K562 (cell line): ENCODE measurements around the gene TACR1. TPM values are rescaled to one million over a fixed set of nuclear protein-coding genes. Genes with fewer than 3 reads are reported as not detected.

Source experiments
- ATAC-seq: fragments of 200-7000 bp; cut with Tn5 transposase; 3 replicates; pipeline ENCODE4 v1.9.1; 2020; ENCODE audit warnings: moderate library complexity
- BruUV-seq: library from RNA; stranded (reverse); fragments of 400-500 nt; replicated peaks from 2 replicates; lab custom pipeline; 2021; lab: Mats Ljungman, UMichigan
- CTCF ChIA-PET: fragments of 300-600 bp; formaldehyde crosslinking; extraction: SDS; loops from one replicate; lab custom pipeline; 2021; ENCODE audit warnings: low intra/inter-chr PET ratio; lab: Yijun Ruan, JAX
- POLR2A ChIA-PET: fragments of 300-600, 350-650 bp; sonication (Branson Sonifier 250); formaldehyde crosslinking; extraction: SDS; loops from one replicate; lab custom pipeline; 2021; ENCODE audit warnings: antibody characterized with exemption, inconsistent platforms; lab: Yijun Ruan, JAX
- DNase-seq, 4 experiments: peaks; one replicate each; pipeline versions ENCODE4 v3.0.0 to v3.0.0-alpha.2; 2011 to 2018; ENCODE audit warnings: low spot score in 3 of 4, mixed read lengths in 3 of 4; ENCODE audit errors: extremely low read depth in 1 of 4
- FAIRE-seq: peaks from 2 replicates; lab custom pipeline; 2011; peaks lifted over from hg19 to GRCh38; lab: Jason Lieb, UNC
- H2AFZ ChIP-seq: 2 replicates; pipeline ENCODE4 v1.6.0; 2011; ENCODE audit warnings: low read depth, low read length, control low read depth, inconsistent platforms
- H3K27ac ChIP-seq: fragments of 200-600 bp; 3 replicates; pipeline ENCODE4 v1.8.0; 2011; ENCODE audit warnings: low read depth, mild to moderate bottlenecking, control low read depth, inconsistent platforms, low read length, moderate library complexity, mixed read lengths; ENCODE audit errors: extremely low read depth
- H3K27me3 ChIP-seq, 2 experiments: fragments of 300-600 bp in 1 of 2; 2 replicates in 1 of 2; 3 replicates in 1 of 2; pipeline versions ENCODE4 v1.6.0 to v1.8.0; 2011; ENCODE audit warnings: inconsistent platforms in 2 of 2, low read length in 2 of 2, mild to moderate bottlenecking in 1 of 2, mixed read lengths in 1 of 2, moderate library complexity in 1 of 2; ENCODE audit not compliant: control insufficient read depth in 2 of 2, insufficient read depth in 2 of 2
- H3K36me3 ChIP-seq: fragments of 300-600 bp; 3 replicates; pipeline ENCODE4 v1.8.0; 2011; ENCODE audit warnings: mild to moderate bottlenecking, low read length, inconsistent platforms; ENCODE audit not compliant: control insufficient read depth, insufficient read depth
- H3K4me1 ChIP-seq, 2 experiments: fragments of 200-600 bp in 1 of 2; replicated peaks in 1 of 2; 2 replicates in 1 of 2; 3 replicates in 1 of 2; pipeline versions ENCODE4 v1.5.1 to v1.8.0; 2011; ENCODE audit warnings: inconsistent platforms in 2 of 2, low read length in 2 of 2, mild to moderate bottlenecking in 1 of 2, mixed read lengths in 1 of 2, moderate library complexity in 1 of 2; ENCODE audit not compliant: control insufficient read depth in 2 of 2, insufficient read depth in 2 of 2
- H3K4me2 ChIP-seq: 2 replicates; pipeline ENCODE4 v1.6.1; 2011; ENCODE audit warnings: low read length, control low read depth, inconsistent platforms, mixed read lengths; ENCODE audit not compliant: insufficient read depth
- H3K4me3 ChIP-seq: fragments of 200-600 bp; sonication (generic), shearing (Covaris generic); 2 replicates; pipeline ENCODE4 v1.5.1; 2016; ENCODE audit warnings: control low read depth, inconsistent platforms
- H3K79me2 ChIP-seq: fragments of 200-600 bp; 3 replicates; pipeline ENCODE4 v1.8.0; 2011; ENCODE audit warnings: low read length, inconsistent platforms; ENCODE audit not compliant: control insufficient read depth, insufficient read depth
- H3K9ac ChIP-seq, 2 experiments: 2 replicates each; pipeline versions ENCODE4 v1.6.0 to v1.6.1; 2011; ENCODE audit warnings: low read depth in 2 of 2, low read length in 2 of 2, control low read depth in 1 of 2, inconsistent platforms in 1 of 2, mild to moderate bottlenecking in 1 of 2, mixed read lengths in 1 of 2; ENCODE audit not compliant: insufficient read depth in 1 of 2
- H3K9me1 ChIP-seq: one replicate; pipeline ENCODE4 v1.6.0; 2011; ENCODE audit warnings: inconsistent platforms, mild to moderate bottlenecking, low read length, moderate library complexity; ENCODE audit not compliant: control insufficient read depth, insufficient read depth
- H3K9me3 ChIP-seq: replicated peaks from 2 replicates; pipeline ENCODE4 v1.5.1; 2011; ENCODE audit warnings: low read depth, low read length, inconsistent platforms; ENCODE audit not compliant: control insufficient read depth, insufficient read depth
- H4K20me1 ChIP-seq: replicated peaks from 2 replicates; pipeline ENCODE4 v1.6.1; 2011; ENCODE audit warnings: low read length, inconsistent platforms, mixed read lengths; ENCODE audit not compliant: control insufficient read depth, insufficient read depth
- KAT8 ChIP-seq: fragments of 450-650 bp; IDR thresholded peaks from 2 replicates; pipeline ENCODE4 v1.6.1; 2016; ENCODE audit warnings: low read depth, mild to moderate bottlenecking
- WGBS: fragments of 100-300 bp; shearing (Covaris generic); methylation state at CpG from one replicate; pipeline ENCODE4 v1.1.6; 2016; ENCODE audit warnings: low coverage, mixed read lengths; ENCODE audit not compliant: insufficient coverage; ENCODE audit errors: missing lambda C conversion rate; 5-methylcytosine and 5-hydroxymethylcytosine counted together
- in situ Hi-C: fragments of 300-500 bp; cut with MboI; formaldehyde crosslinking; loops from 4 replicates; pipeline ENCODE4 v1.15.0; 2018; ENCODE audit warnings: inconsistent platforms, mixed read lengths
- intact Hi-C: fragments of 100-400 bp; cut with micrococcal nuclease; formaldehyde crosslinking; loops from 2 replicates; pipeline ENCODE4 v1.14.2; 2022
- polyA plus RNA-seq, 8 experiments: library from polyadenylated mRNA; depleted of rRNA in 4 of 8; stranded (reverse) in 5 of 8; unstranded in 3 of 8; fragments of >200 nt; fragmentation: Nextera tagmentation in 2 of 8; fragmentation: Illumina TruSeq in 1 of 8; extraction: Ambion mirVana in 2 of 8; extraction: Trizol in 1 of 8; gene quantifications; 2 replicates each; pipeline versions ENCODE4 v1.2.1 to v1.2.3, GENCODE V29; 2011 to 2014; ENCODE audit warnings: inconsistent platforms in 1 of 8, missing spikeins in 1 of 8
- total RNA-seq, 7 experiments: library from RNA; depleted of rRNA in 6 of 7; stranded (reverse); fragments of >200 nt in 6 of 7; fragmentation: Illumina TruSeq in 2 of 7; extraction: Trizol in 2 of 7; gene quantifications; 2 replicates each; pipeline versions ENCODE4 v1.2.1 to v1.2.3, GENCODE V29; 2011 to 2021; ENCODE audit warnings: low replicate concordance in 1 of 7
- TF ChIP-seq, protein P1 (sequence below): fragments of 250-450 bp; sonication (Bioruptor Pico); IDR thresholded peaks from 2 replicates; pipeline ENCODE4 v1.5.0; 2021; ENCODE audit warnings: mild to moderate bottlenecking, moderate library complexity
- TF ChIP-seq, protein P2 (sequence below), 2 experiments: fragments of 450-650 bp; conservative IDR thresholded peaks; 2 replicates each; pipeline ENCODE4 v1.6.1; 2017; ENCODE audit warnings: mild to moderate bottlenecking in 2 of 2, moderate library complexity in 2 of 2

Gene TACR1
- total and polyA plus RNA-seq, 9 of the 15 experiments (the other 6 are each of a cell fraction or from before 2014, with no cell fraction given), result not detected

- Histone ChIP-seq H3K36me3 (no peaks in the 10 kb centered on the region), H2AFZ (no peak overlapping the region), H3K4me1 (no peaks in the 10 kb centered on the region), H3K4me3 (no peak overlapping the region), H3K4me2 (no peak overlapping the region), H4K20me1 (no peaks in the 10 kb centered on the region), H3K79me2 (no peaks in the 10 kb centered on the region), H3K27me3 (peaks cover 0 to 3% of the 10 kb centered on the region in 2 experiments; a peak in 1 of 5 replicates), H3K9me3 (no peaks in the 10 kb centered on the region), H3K27ac (no peak overlapping the region), H3K9me1 (no peaks in the 10 kb centered on the region), H3K9ac (no peak overlapping the region)
- in situ Hi-C loops, result loop anchor here (25.0 kb wide), 1 partner anchor 538 kb away; no protein-coding TSS in a partner anchor
- FAIRE-seq (no peak), ATAC-seq (no peak), DNase-seq (no peak)
- WGBS, result 0% methylated on average over 1 of the region's 1 CpG
- intact Hi-C loops, result loop anchor here (10.0 kb wide), 1 partner anchor 530 kb away; no protein-coding TSS in a partner anchor
- ChIA-PET POLR2A (interaction anchor here (0.8 kb wide), 1 partner anchor 14 kb away, joined by 3 read pairs; no protein-coding TSS in a partner anchor), CTCF (no interaction called here)
- TF ChIP-seq, protein P1, sequence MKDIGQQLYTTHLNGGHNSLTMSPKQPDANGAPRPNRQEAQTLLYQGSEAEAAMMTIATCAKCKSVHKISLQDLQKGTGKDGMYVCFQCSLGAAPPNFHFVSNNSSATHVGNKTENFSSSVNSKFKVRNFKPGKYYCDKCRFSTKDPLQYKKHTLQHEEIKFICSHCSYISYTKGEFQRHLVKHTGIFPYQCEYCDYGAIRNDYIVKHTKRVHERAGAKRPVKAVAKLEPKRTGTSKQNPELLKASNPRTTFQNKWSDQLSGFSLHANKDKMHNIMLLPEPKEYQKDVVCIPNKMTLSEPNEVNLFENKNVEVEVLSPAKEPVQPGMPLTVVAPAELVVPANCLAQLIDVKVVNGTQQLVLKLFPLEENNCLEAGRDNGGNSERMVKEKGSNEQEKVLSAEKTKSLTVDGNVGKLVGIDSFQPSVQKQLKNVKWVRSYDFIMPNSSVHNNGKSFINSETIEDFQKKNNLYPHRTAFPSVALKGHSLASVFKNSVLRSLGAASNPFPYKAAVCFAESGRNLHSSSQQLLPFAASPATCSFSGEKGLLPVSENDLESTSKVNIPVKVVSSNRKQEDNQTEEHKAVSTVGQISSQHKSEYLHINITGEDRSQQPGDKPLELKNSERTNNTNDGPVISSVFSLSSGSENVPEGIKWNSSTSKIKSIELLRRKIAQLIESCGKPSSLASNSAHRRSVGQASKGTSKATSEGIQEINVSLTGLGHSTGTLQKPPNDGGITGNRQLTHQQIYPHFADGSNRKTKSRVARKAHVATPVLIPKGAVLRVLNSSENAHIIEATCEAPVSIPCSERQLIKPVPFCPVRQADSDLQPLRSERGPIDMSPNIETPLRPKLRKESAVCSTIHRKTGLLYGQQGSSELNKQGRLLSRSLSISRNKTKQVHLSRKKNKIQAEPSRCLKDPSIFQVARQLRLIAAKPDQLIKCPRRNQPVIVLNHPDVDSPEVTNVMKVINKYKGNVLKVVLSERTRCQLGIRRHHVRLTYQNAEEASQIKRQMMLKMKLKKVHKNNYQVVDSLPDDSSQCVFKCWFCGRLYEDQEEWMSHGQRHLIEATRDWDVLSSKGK (CRISPR knock-in tag), result no peak
- TF ChIP-seq KAT8, result no peak
- TF ChIP-seq, protein P2, sequence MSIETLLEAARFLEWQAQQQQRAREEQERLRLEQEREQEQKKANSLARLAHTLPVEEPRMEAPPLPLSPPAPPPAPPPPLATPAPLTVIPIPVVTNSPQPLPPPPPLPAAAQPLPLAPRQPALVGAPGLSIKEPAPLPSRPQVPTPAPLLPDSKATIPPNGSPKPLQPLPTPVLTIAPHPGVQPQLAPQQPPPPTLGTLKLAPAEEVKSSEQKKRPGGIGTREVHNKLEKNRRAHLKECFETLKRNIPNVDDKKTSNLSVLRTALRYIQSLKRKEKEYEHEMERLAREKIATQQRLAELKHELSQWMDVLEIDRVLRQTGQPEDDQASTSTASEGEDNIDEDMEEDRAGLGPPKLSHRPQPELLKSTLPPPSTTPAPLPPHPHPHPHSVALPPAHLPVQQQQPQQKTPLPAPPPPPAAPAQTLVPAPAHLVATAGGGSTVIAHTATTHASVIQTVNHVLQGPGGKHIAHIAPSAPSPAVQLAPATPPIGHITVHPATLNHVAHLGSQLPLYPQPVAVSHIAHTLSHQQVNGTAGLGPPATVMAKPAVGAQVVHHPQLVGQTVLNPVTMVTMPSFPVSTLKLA (conservative IDR thresholded peaks at IDR 0.05), result no peak
- no TSS peak for BruUV-seq
Observed at GRCh38 chr2:75074708-75075107, 124.6 kb downstream of the TACR1 start.
